HCT116 (cell line): ENCODE measurements around the gene SNTG2. TPM values are rescaled to one million over a fixed set of nuclear protein-coding genes. Genes with fewer than 3 reads are reported as not detected.

ENCODE experiments used
- ATAC-seq: fragments of 200-7000 bp; cut with Tn5 transposase; 2 replicates; pipeline ENCODE4 v1.9.1; 2020; ENCODE audit warnings: mild to moderate bottlenecking, moderate library complexity
- BruUV-seq: library from RNA; stranded (reverse); fragments of 400-500 nt; replicated peaks from 2 replicates; lab custom pipeline; 2021; lab: Mats Ljungman, UMichigan
- CTCF ChIA-PET: fragments of 300-600 bp; sonication (Branson Sonifier 250); formaldehyde crosslinking; loops from one replicate; lab custom pipeline; 2021; ENCODE audit warnings: antibody characterized with exemption; lab: Charles Lee
- POLR2A ChIA-PET: fragments of 300-600, 350-600 bp; sonication (Branson Sonifier 250); formaldehyde crosslinking; loops from one replicate; lab custom pipeline; 2021; ENCODE audit warnings: antibody characterized with exemption; lab: Charles Lee
- RAD21 ChIA-PET, 2 experiments: fragments of 300-600 bp; sonication (Branson Sonifier 250); formaldehyde crosslinking; loops; one replicate each; lab custom pipeline; 2023; ENCODE audit warnings: low total read pairs in 2 of 2; ENCODE audit not compliant: uncharacterized antibody in 2 of 2, unreplicated experiment in 2 of 2, low non-redundant PET in 1 of 2; lab: Charles Lee
- DNase-seq: peaks from one replicate; pipeline ENCODE4 v3.0.0-alpha.2; 2010; ENCODE audit warnings: low read depth, low spot score
- H2AFZ ChIP-seq: fragments of 200-600 bp; shearing (Covaris generic), sonication (generic); 2 replicates; pipeline ENCODE4 v1.6.1; 2017; ENCODE audit warnings: low read depth, mixed run types, mixed read lengths, antibody characterized with exemption, low read length; ENCODE audit not compliant: poor library complexity, severe bottlenecking
- H3K27ac ChIP-seq: 2 replicates; pipeline ENCODE4 v1.5.1; 2012; ENCODE audit warnings: low read depth, low read length
- H3K27me3 ChIP-seq: fragments of 200-600 bp; sonication (generic); 2 replicates; pipeline ENCODE4 v1.6.1; 2016; ENCODE audit warnings: mixed run types, low read length, mixed read lengths; ENCODE audit not compliant: insufficient read depth
- H3K36me3 ChIP-seq, 2 experiments: fragments of 200-500 bp in 1 of 2; fragments of 200-600 bp in 1 of 2; sonication (Bioruptor generic) in 1 of 2; sonication (generic) in 1 of 2; 2 replicates each; pipeline versions ENCODE4 v1.5.1 to v1.6.1; 2014 to 2016; ENCODE audit warnings: low read length in 2 of 2, inconsistent platforms in 1 of 2, mixed read lengths in 1 of 2, mixed run types in 1 of 2; ENCODE audit not compliant: insufficient read depth in 2 of 2, control insufficient read depth in 1 of 2
- H3K4me1 ChIP-seq, 2 experiments: fragments of 200-600 bp in 1 of 2; sonication (generic) in 1 of 2; 2 replicates each; pipeline versions ENCODE4 v1.5.1 to v1.6.1; 2012 to 2017; ENCODE audit warnings: low read length in 2 of 2, inconsistent platforms in 1 of 2, mild to moderate bottlenecking in 1 of 2, mixed read lengths in 1 of 2, mixed run types in 1 of 2, moderate library complexity in 1 of 2; ENCODE audit not compliant: insufficient read depth in 2 of 2, control insufficient read depth in 1 of 2
- H3K4me2 ChIP-seq: fragments of 200-600 bp; sonication (generic); 2 replicates; pipeline ENCODE4 v1.6.1; 2017; ENCODE audit warnings: mixed run types, low read length, mixed read lengths
- H3K4me3 ChIP-seq, 2 experiments: fragments of 200-600 bp in 1 of 2; sonication (generic) in 1 of 2; replicated peaks in 1 of 2; 2 replicates each; pipeline ENCODE4 v1.5.1; 2011 to 2016; ENCODE audit warnings: low read length in 2 of 2, control low read depth in 1 of 2, low read depth in 1 of 2, mild to moderate bottlenecking in 1 of 2, mixed read lengths in 1 of 2, mixed run types in 1 of 2
- H3K79me2 ChIP-seq: fragments of 200-600 bp; sonication (generic); 2 replicates; pipeline ENCODE4 v1.6.1; 2017; ENCODE audit warnings: mild to moderate bottlenecking, mixed run types, low read length, moderate library complexity, mixed read lengths; ENCODE audit not compliant: insufficient read depth
- H3K9ac ChIP-seq: fragments of 200-600 bp; sonication (generic); 2 replicates; pipeline ENCODE4 v1.6.1; 2016; ENCODE audit warnings: low read length, mixed read lengths
- H3K9me2 ChIP-seq: fragments of 200-600 bp; sonication (generic), shearing (Covaris generic); 2 replicates; pipeline ENCODE4 v1.6.1; 2017; ENCODE audit warnings: mixed run types, mild to moderate bottlenecking, moderate library complexity; ENCODE audit not compliant: insufficient read depth
- H3K9me3 ChIP-seq, 2 experiments: fragments of 200-500 bp in 1 of 2; fragments of 200-600 bp in 1 of 2; sonication (Bioruptor generic) in 1 of 2; sonication (generic) in 1 of 2; 2 replicates each; pipeline ENCODE4 v1.6.1; 2014 to 2017; ENCODE audit warnings: low read length in 2 of 2, mixed read lengths in 2 of 2, inconsistent platforms in 1 of 2, low read depth in 1 of 2, mild to moderate bottlenecking in 1 of 2, mixed run types in 1 of 2, moderate library complexity in 1 of 2; ENCODE audit not compliant: control insufficient read depth in 1 of 2, insufficient read depth in 1 of 2
- H4K20me1 ChIP-seq: fragments of 200-600 bp; sonication (generic), shearing (Covaris generic); 2 replicates; pipeline ENCODE4 v1.6.1; 2017; ENCODE audit warnings: mixed run types, mild to moderate bottlenecking, moderate library complexity; ENCODE audit not compliant: insufficient read depth
- ATF3 ChIP-seq: IDR thresholded peaks from 2 replicates; pipeline ENCODE4 v1.6.1; 2012
- CBX3 ChIP-seq: IDR thresholded peaks from 2 replicates; pipeline ENCODE4 v1.6.1; 2012; ENCODE audit warnings: low read depth
- CEBPB ChIP-seq: IDR thresholded peaks from 2 replicates; pipeline ENCODE4 v1.6.1; 2012; ENCODE audit warnings: low read depth
- EGR1 ChIP-seq: IDR thresholded peaks from 2 replicates; pipeline ENCODE4 v1.6.1; 2012; ENCODE audit warnings: low read depth
- ELF1 ChIP-seq: IDR thresholded peaks from 2 replicates; pipeline ENCODE4 v1.6.1; 2012; ENCODE audit warnings: low read depth, borderline replicate concordance
- EZH2 ChIP-seq: fragments of 200-600 bp; sonication (generic); IDR thresholded peaks from 2 replicates; pipeline ENCODE4 v1.6.1; 2017; ENCODE audit warnings: antibody characterized with exemption, mixed run types
- FOSL1 ChIP-seq: IDR thresholded peaks from 2 replicates; pipeline ENCODE4 v1.6.1; 2012; ENCODE audit warnings: low read depth
- JUND ChIP-seq: IDR thresholded peaks from 2 replicates; pipeline ENCODE4 v1.6.1; 2012
- POLR2AphosphoS5 ChIP-seq: IDR thresholded peaks from 2 replicates; pipeline ENCODE4 v1.6.1; 2011; ENCODE audit warnings: mild to moderate bottlenecking, low read depth, low read length, moderate library complexity
- RAD21 ChIP-seq: IDR thresholded peaks from 2 replicates; pipeline ENCODE4 v1.6.1; 2012; ENCODE audit warnings: low read depth, mild to moderate bottlenecking
- REST ChIP-seq: IDR thresholded peaks from 2 replicates; pipeline ENCODE4 v1.6.1; 2012; ENCODE audit warnings: low read depth
- SIN3A ChIP-seq: IDR thresholded peaks from 2 replicates; pipeline ENCODE4 v1.6.1; 2012; ENCODE audit warnings: low read depth
- TCF7L2 ChIP-seq: IDR thresholded peaks from 2 replicates; pipeline ENCODE4 v1.7.0; 2011; ENCODE audit warnings: borderline replicate concordance, inconsistent platforms; ENCODE audit not compliant: insufficient read depth, insufficient read length; ENCODE audit errors: extremely low read depth
- YY1 ChIP-seq: IDR thresholded peaks from 2 replicates; pipeline ENCODE4 v1.6.1; 2011; ENCODE audit warnings: low read length, low read depth, moderate library complexity, mild to moderate bottlenecking; ENCODE audit not compliant: insufficient replicate concordance; ENCODE audit errors: extremely low read depth
- ZBTB33 ChIP-seq: IDR thresholded peaks from 2 replicates; pipeline ENCODE4 v1.6.1; 2011; ENCODE audit warnings: mild to moderate bottlenecking, low read length, moderate library complexity; ENCODE audit not compliant: insufficient replicate concordance; ENCODE audit errors: extremely low read depth
- ZFX ChIP-seq: fragments of 450-650 bp; IDR thresholded peaks from 2 replicates; pipeline ENCODE4 v1.6.1; 2017
- intact Hi-C: fragments of 100-400 bp; cut with micrococcal nuclease; formaldehyde crosslinking; loops from 2 replicates; pipeline ENCODE4 v1.10.0; 2022
- total RNA-seq: library from RNA; stranded (reverse); gene quantifications from one replicate; pipeline ENCODE4 v1.2.1, GENCODE V29; 2021; ENCODE audit not compliant: unreplicated experiment

The SNTG2 gene
- total RNA-seq, 1 experiment from 2014 or later = not detected

DNA sequence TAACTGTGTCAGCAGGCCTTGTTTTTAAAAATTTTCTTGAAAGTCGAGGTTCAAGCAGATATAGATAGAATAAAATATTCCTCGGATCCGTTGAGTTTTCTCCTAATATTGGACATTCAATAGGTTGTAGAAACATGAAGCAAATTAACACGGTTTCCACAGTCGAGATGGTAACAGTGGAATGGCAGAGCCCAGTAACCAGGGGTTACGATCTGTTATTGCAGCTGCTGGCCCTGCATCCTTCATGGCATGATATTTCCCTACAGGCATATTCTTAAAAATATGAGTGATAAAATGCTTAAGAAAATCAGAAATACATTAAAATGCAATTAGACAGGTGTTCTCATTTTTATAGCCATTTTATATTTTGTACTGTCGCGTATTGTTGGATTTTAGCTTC is 117.6 kb downstream of the SNTG2 start:
- CTCF ChIA-PET = no interaction called here
- H3K27me3 ChIP-seq = peaks cover 41% of the 10 kb centered on the region

More for the DNA sequence above, 117.6 kb downstream of the SNTG2 start:
- no peak overlapping the region for H2AFZ ChIP-seq
- no peaks in the 10 kb centered on the region for H3K9me3 ChIP-seq
- no peak for ATAC-seq
- H3K79me2 ChIP-seq = no peaks in the 10 kb centered on the region
- ChIA-PET RAD21 (no interaction called here), POLR2A (no interaction called here)
- H3K4me2 ChIP-seq = no peak overlapping the region
- TF ChIP-seq ATF3 = no peak
- no peak for TF ChIP-seq ZBTB33
- no peak for TF ChIP-seq ZFX
- no peak for TF ChIP-seq FOSL1
- no peak for TF ChIP-seq REST
- TF ChIP-seq SIN3A = no peak
- TF ChIP-seq RAD21 = no peak
- no peak for TF ChIP-seq POLR2AphosphoS5
- TF ChIP-seq CBX3 = no peak
- no peak for TF ChIP-seq JUND
- TF ChIP-seq EZH2 = no peak
- no peak for TF ChIP-seq ELF1
- TF ChIP-seq EGR1 = no peak
- TF ChIP-seq CEBPB = no peak
- TF ChIP-seq YY1 = no peak
- no peak for TF ChIP-seq TCF7L2
- no peaks in the 10 kb centered on the region for H3K9me2 ChIP-seq
- H3K9ac ChIP-seq = no peak overlapping the region
- no peaks in the 10 kb centered on the region for H3K4me1 ChIP-seq
- H3K36me3 ChIP-seq = no peaks in the 10 kb centered on the region
- no peak overlapping the region for H3K4me3 ChIP-seq
- DNase-seq = no peak
- intact Hi-C loops = no loop called here
- H4K20me1 ChIP-seq = no peaks in the 10 kb centered on the region; the same call in 1 of the 2 replicates
- no peak overlapping the region for H3K27ac ChIP-seq
- no TSS peak for BruUV-seq
